NCI-H187 treated with DMSO at 0.1 percent for 48 hours (cell line): ENCODE results near the gene ARHGAP26.

Source experiments
- DNase-seq: peaks from one replicate; lab custom pipeline; 2025; lab: John Stamatoyannopoulos, UW

ARHGAP26 gene

GRCh38 chr5:142849466-142849865, 79.3 kb downstream of the ARHGAP26 start:
- no peak for DNase-seq

- DNase-seq: no peak
These were observed 79.7 kb downstream of the ARHGAP26 start for GRCh38 chr5:142849880-142850279.

- DNase-seq: no peak
These were observed 81.6 kb downstream of the ARHGAP26 start for GRCh38 chr5:142851731-142852130.

- no peak for DNase-seq
These were observed 82.4 kb downstream of the ARHGAP26 start for GRCh38 chr5:142852416-142853198.

GRCh38 chr5:142853682-142854081, 83.5 kb downstream of the ARHGAP26 start:
- no peak for DNase-seq

GRCh38 chr5:142856269-142856782, 86.1 kb downstream of the ARHGAP26 start:
- DNase-seq: no peak

- no peak for DNase-seq
These were observed 87.2 kb downstream of the ARHGAP26 start for GRCh38 chr5:142857405-142857804.

- DNase-seq: no peak
These were observed 88.9 kb downstream of the ARHGAP26 start for GRCh38 chr5:142859037-142859436.

GRCh38 chr5:142860270-142860669, 90.1 kb downstream of the ARHGAP26 start:
- DNase-seq: no peak

- DNase-seq: no peak
These were observed 90.8 kb downstream of the ARHGAP26 start for GRCh38 chr5:142861011-142861410.

- DNase-seq: no peak
These were observed 92.4 kb downstream of the ARHGAP26 start for GRCh38 chr5:142862594-142862993.

GRCh38 chr5:142863856-142864255, 93.7 kb downstream of the ARHGAP26 start:
- no peak for DNase-seq

GRCh38 chr5:142864290-142865260, 94.4 kb downstream of the ARHGAP26 start:
- no peak for DNase-seq

- DNase-seq: no peak
These were observed 95.5 kb downstream of the ARHGAP26 start for GRCh38 chr5:142865631-142866030.

- no peak for DNase-seq
These were observed 96.5 kb downstream of the ARHGAP26 start for GRCh38 chr5:142866563-142867275.

GRCh38 chr5:142869886-142870285, 99.7 kb downstream of the ARHGAP26 start:
- no peak for DNase-seq

GRCh38 chr5:142870532-142871362, 100.6 kb downstream of the ARHGAP26 start:
- no peak for DNase-seq

- no peak for DNase-seq
These were observed 101.4 kb downstream of the ARHGAP26 start for GRCh38 chr5:142871363-142872193.

GRCh38 chr5:142872217-142872616, 102.0 kb downstream of the ARHGAP26 start:
- no peak for DNase-seq

- DNase-seq: no peak
These were observed 102.6 kb downstream of the ARHGAP26 start for GRCh38 chr5:142872795-142873194.
